OCI-LY7 (cell line): ENCODE measurements around the gene WDR54. TPM values are rescaled to one million over a fixed set of nuclear protein-coding genes. Genes with fewer than 3 reads are reported as not detected.

ENCODE experiments used
- BruUV-seq: library from RNA; stranded (reverse); fragments of 400-500 nt; replicated peaks from 2 replicates; lab custom pipeline; 2021; lab: Mats Ljungman, UMichigan
- CTCF ChIA-PET: fragments of 300-600 bp; sonication (Branson Sonifier 250); formaldehyde crosslinking; loops from one replicate; lab custom pipeline; 2022; ENCODE audit warnings: antibody characterized with exemption; ENCODE audit not compliant: unreplicated experiment; lab: Charles Lee
- POLR2A ChIA-PET: fragments of 300-600 bp; sonication (Branson Sonifier 250); formaldehyde crosslinking; loops from one replicate; lab custom pipeline; 2022; ENCODE audit warnings: antibody characterized with exemption; lab: Charles Lee
- DNase-seq: peaks from one replicate; pipeline ENCODE4 v3.0.0-alpha.2; 2015; ENCODE audit warnings: low spot score
- H2AFZ ChIP-seq: fragments of 200-600 bp; sonication (generic), shearing (Covaris generic); 2 replicates; pipeline ENCODE4 v1.6.1; 2014; ENCODE audit warnings: mild to moderate bottlenecking, antibody characterized with exemption, low read length, moderate library complexity
- H3K27ac ChIP-seq: fragments of 200-600 bp; sonication (generic); 2 replicates; pipeline ENCODE4 v1.5.1; 2014; ENCODE audit warnings: mixed run types, low read depth, mild to moderate bottlenecking, moderate library complexity, low read length, inconsistent platforms; ENCODE audit not compliant: poor library complexity, severe bottlenecking
- H3K36me3 ChIP-seq: fragments of 200-600 bp; sonication (generic); 2 replicates; pipeline ENCODE4 v1.6.1; 2014; ENCODE audit warnings: mild to moderate bottlenecking, antibody characterized with exemption, low read length, moderate library complexity, mixed read lengths; ENCODE audit not compliant: insufficient read depth
- H3K4me1 ChIP-seq: fragments of 200-600 bp; sonication (generic); 2 replicates; pipeline ENCODE4 v1.5.1; 2014; ENCODE audit warnings: mild to moderate bottlenecking, low read length; ENCODE audit not compliant: insufficient read depth, poor library complexity, severe bottlenecking
- H3K4me2 ChIP-seq: fragments of 200-600 bp; sonication (generic); 2 replicates; pipeline ENCODE4 v1.6.1; 2014; ENCODE audit warnings: mild to moderate bottlenecking, low read length
- H3K4me3 ChIP-seq: fragments of 200-600 bp; sonication (generic); 2 replicates; pipeline ENCODE4 v1.5.1; 2014; ENCODE audit warnings: mild to moderate bottlenecking, low read depth, low read length; ENCODE audit not compliant: poor library complexity, severe bottlenecking
- H3K79me2 ChIP-seq: fragments of 200-600 bp; sonication (generic); 2 replicates; pipeline ENCODE4 v1.6.1; 2016; ENCODE audit warnings: low read depth, mild to moderate bottlenecking, low read length, moderate library complexity, mixed read lengths; ENCODE audit not compliant: insufficient read depth
- H3K9me2 ChIP-seq: fragments of 200-600 bp; sonication (generic); 2 replicates; pipeline ENCODE4 v1.6.1; 2016; ENCODE audit warnings: mild to moderate bottlenecking, low read length, mixed read lengths; ENCODE audit not compliant: insufficient read depth
- H3K9me3 ChIP-seq: fragments of 200-600 bp; sonication (generic); 2 replicates; pipeline ENCODE4 v1.6.1; 2014; ENCODE audit warnings: mild to moderate bottlenecking, mixed run types, low read length, mixed read lengths
- H4K20me1 ChIP-seq: fragments of 200-600 bp; sonication (generic); 2 replicates; pipeline ENCODE4 v1.6.1; 2014; ENCODE audit warnings: mild to moderate bottlenecking, antibody characterized with exemption, low read length, moderate library complexity, mixed read lengths; ENCODE audit not compliant: insufficient read depth
- CTCF ChIP-seq: fragments of 200-600 bp; sonication (generic); conservative IDR thresholded peaks from 2 replicates; pipeline ENCODE4 v1.5.1; 2014; ENCODE audit warnings: mild to moderate bottlenecking, antibody characterized with exemption, low read length, moderate library complexity, mixed read lengths
- EZH2phosphoT487 ChIP-seq: fragments of 200-600 bp; sonication (generic); IDR thresholded peaks from 2 replicates; pipeline ENCODE4 v1.6.1; 2018; ENCODE audit warnings: low read depth, borderline replicate concordance, mild to moderate bottlenecking, mixed run types, antibody characterized with exemption, low read length, moderate library complexity, mixed read lengths
- intact Hi-C: fragments of 100-400 bp; cut with micrococcal nuclease; formaldehyde crosslinking; loops from one replicate; pipeline ENCODE4 v1.10.0; 2022; ENCODE audit not compliant: unreplicated experiment
- total RNA-seq, 2 experiments: library from RNA; depleted of rRNA in 1 of 2; stranded (reverse); fragments of >200 nt in 1 of 2; shearing (Covaris generic) in 1 of 2; gene quantifications; 2 replicates each; pipeline ENCODE4 v1.2.3, GENCODE V29; 2014 to 2022

The WDR54 gene
- total RNA-seq, 2 experiments from 2014 or later, result 64.7 to 89.5 TPM

- H3K36me3 ChIP-seq, result peaks cover 7% of the 10 kb centered on the region; the same call in 1 of the 2 replicates
- TF ChIP-seq EZH2phosphoT487, result no peak
- no peak for TF ChIP-seq CTCF
- no peak overlapping the region for H3K4me3 ChIP-seq
- H3K4me2 ChIP-seq, result no peak overlapping the region
- H2AFZ ChIP-seq, result no peak overlapping the region
- no TSS peak for BruUV-seq
- POLR2A ChIA-PET, result interaction anchor here (0.5 kb wide), 1 partner anchor 27 kb away, joined by 5 read pairs; no protein-coding TSS in a partner anchor
- no peak for DNase-seq
- no peak overlapping the region for H3K27ac ChIP-seq
- H3K4me1 ChIP-seq, result peaks cover 5% of the 10 kb centered on the region
- H3K79me2 ChIP-seq, result no peaks in the 10 kb centered on the region; the same call in 1 of the 2 replicates
- no peaks in the 10 kb centered on the region for H3K9me2 ChIP-seq
- H4K20me1 ChIP-seq, result no peaks in the 10 kb centered on the region
- intact Hi-C loops, result no loop called here
- CTCF ChIA-PET, result no interaction called here
- H3K9me3 ChIP-seq, result no peaks in the 10 kb centered on the region
Observed at GRCh38 chr2:74425523-74425922, 4.0 kb downstream of the WDR54 start.

GRCh38 chr2:74426181-74426758 is 4.7 kb downstream of the WDR54 start:
- intact Hi-C loops, result no loop called here
- Histone ChIP-seq H3K27ac (no peak overlapping the region), H2AFZ (no peak overlapping the region), H3K9me3 (no peaks in the 10 kb centered on the region), H3K4me3 (no peak overlapping the region), H4K20me1 (no peaks in the 10 kb centered on the region), H3K79me2 (no peaks in the 10 kb centered on the region), H3K4me2 (no peak overlapping the region), H3K4me1 (no peaks in the 10 kb centered on the region), H3K36me3 (peaks cover 7% of the 10 kb centered on the region; the same call in 1 of the 2 replicates), H3K9me2 (no peaks in the 10 kb centered on the region)
- no peak for DNase-seq
- TF ChIP-seq CTCF, result no peak
- no peak for TF ChIP-seq EZH2phosphoT487
- POLR2A ChIA-PET, result no interaction called here
- CTCF ChIA-PET, result no interaction called here
- BruUV-seq, result no TSS peak

- H3K27ac ChIP-seq, result no peak overlapping the region
- H3K9me2 ChIP-seq, result no peaks in the 10 kb centered on the region
- no peaks in the 10 kb centered on the region for H3K9me3 ChIP-seq
- ChIA-PET POLR2A (interaction anchor here (0.8 to 1.2 kb wide), 2 partner anchors 11 to 18 kb away, joined by 3 read pairs; no protein-coding TSS in a partner anchor), CTCF (no interaction called here)
- no peak for TF ChIP-seq EZH2phosphoT487
- no peak for TF ChIP-seq CTCF
- no peak overlapping the region for H3K4me3 ChIP-seq
- intact Hi-C loops, result no loop called here
- no peak overlapping the region for H3K4me2 ChIP-seq
- no peaks in the 10 kb centered on the region for H3K4me1 ChIP-seq
- H4K20me1 ChIP-seq, result no peaks in the 10 kb centered on the region
- H2AFZ ChIP-seq, result no peak overlapping the region
- no peaks in the 10 kb centered on the region for H3K79me2 ChIP-seq
- H3K36me3 ChIP-seq, result peaks cover 7% of the 10 kb centered on the region; the same call in 1 of the 2 replicates
- no TSS peak for BruUV-seq
- DNase-seq, result no peak
Observed at GRCh38 chr2:74427551-74427950, 6.0 kb downstream of the WDR54 start.
